ENCODE results near the gene CD58. TPM values are rescaled to one million over a fixed set of nuclear protein-coding genes. Genes with fewer than 3 reads are reported as not detected.

CD58 gene
- polyA plus RNA-seq, 3 donors, result 81.0 to 168 (median 128) TPM

DNA sequence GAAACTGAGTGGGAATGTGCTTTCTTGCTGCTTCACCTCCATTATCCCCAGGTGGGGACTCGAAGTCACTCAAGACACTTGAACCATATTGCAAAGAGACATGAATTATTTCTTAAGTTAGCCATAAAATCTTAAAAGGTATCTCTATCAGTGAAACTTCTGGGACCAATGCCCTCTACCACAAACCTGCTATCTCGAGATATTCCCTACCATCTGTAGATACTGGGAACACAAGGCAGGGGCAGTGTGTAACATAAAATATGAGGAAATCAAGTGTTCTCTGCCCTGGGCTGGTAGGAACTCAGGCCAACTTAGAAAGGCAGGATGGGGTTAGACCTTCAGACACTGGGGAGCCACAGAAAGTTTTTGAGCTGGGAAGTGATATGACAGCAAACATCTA is 1.3 kb upstream of the CD58 start:
- H3K4me3 Mint-ChIP-seq, result peak overlapping the region in 1 of 2 donors; percentile 100
- Histone ChIP-seq H3K4me2 (replicated peaks; ENCODE audit: extremely low read depth, low read length, poor library complexity, severe bottlenecking) (no peak overlapping the region), H2AFZ (ENCODE audit: insufficient read depth, low read depth, low read length, poor library complexity, severe bottlenecking) (no peak overlapping the region), H3K27me3 (ENCODE audit: control insufficient read depth in 2 of 2, insufficient read depth in 2 of 2, low read length in 2 of 2) (no peaks in the 10 kb centered on the region), H3K9me3 (replicated peaks in 1 of 2; ENCODE audit: control insufficient read depth in 1 of 2, insufficient read depth in 1 of 2, low read length in 2 of 2) (no peaks in the 10 kb centered on the region), H3K4me1 (ENCODE audit: control insufficient read depth in 1 of 2, insufficient read depth in 2 of 2, low read length in 2 of 2) (peaks cover 32 to 57% of the 10 kb centered on the region in 2 donors), H3K36me3 (replicated peaks in 1 of 2; ENCODE audit: control insufficient read depth in 1 of 2, insufficient read depth in 2 of 2, low read length in 2 of 2) (no peaks in the 10 kb centered on the region), H3K9ac (ENCODE audit: insufficient read depth, low read length, poor library complexity, severe bottlenecking) (no peak overlapping the region), H3K4me3 (replicated peaks in 1 of 3; ENCODE audit: low read depth in 2 of 3, low read length in 3 of 3) (no peak overlapping the region), H4K20me1 (ENCODE audit: insufficient read depth, low read length) (peaks cover 29% of the 10 kb centered on the region), H3K79me2 (ENCODE audit: insufficient read depth, low read length) (peaks cover 37% of the 10 kb centered on the region), H3K27ac (ENCODE audit: low read depth in 1 of 2, low read length in 2 of 2) (peak overlapping the region in 1 of 2 donors; percentile 97)
- H3K9me3 Mint-ChIP-seq, result peaks cover 0 to 1% (median 0%) of the 10 kb centered on the region in 7 donors
- intact Hi-C loops (cut with micrococcal nuclease), result loop anchor here (5.0 to 10.0 kb wide), 5 partner anchors 35 to 483 kb away; partner anchors contain the start of genes CD101 (in 1 of the 2) and IGSF3 (in 1 of the 2)
- peaks cover 50% of the 10 kb centered on the region for H3K4me1 Mint-ChIP-seq
- peak overlapping the region in 5 of 7 donors; percentile 2 to 98 (median 98) for H3K27ac Mint-ChIP-seq
- TF ChIP-seq, protein P1, sequence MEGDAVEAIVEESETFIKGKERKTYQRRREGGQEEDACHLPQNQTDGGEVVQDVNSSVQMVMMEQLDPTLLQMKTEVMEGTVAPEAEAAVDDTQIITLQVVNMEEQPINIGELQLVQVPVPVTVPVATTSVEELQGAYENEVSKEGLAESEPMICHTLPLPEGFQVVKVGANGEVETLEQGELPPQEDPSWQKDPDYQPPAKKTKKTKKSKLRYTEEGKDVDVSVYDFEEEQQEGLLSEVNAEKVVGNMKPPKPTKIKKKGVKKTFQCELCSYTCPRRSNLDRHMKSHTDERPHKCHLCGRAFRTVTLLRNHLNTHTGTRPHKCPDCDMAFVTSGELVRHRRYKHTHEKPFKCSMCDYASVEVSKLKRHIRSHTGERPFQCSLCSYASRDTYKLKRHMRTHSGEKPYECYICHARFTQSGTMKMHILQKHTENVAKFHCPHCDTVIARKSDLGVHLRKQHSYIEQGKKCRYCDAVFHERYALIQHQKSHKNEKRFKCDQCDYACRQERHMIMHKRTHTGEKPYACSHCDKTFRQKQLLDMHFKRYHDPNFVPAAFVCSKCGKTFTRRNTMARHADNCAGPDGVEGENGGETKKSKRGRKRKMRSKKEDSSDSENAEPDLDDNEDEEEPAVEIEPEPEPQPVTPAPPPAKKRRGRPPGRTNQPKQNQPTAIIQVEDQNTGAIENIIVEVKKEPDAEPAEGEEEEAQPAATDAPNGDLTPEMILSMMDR (IDR thresholded peaks at IDR 0.05), result no peak
- WGBS (ENCODE audit: insufficient coverage), result 80% methylated on average over 1 of the region's 2 CpGs
- no peak for DNase-seq
- H3K27me3 Mint-ChIP-seq (ENCODE audit: low read depth in 3 of 3), result peaks cover 0 to 7% (median 6%) of the 10 kb centered on the region in 3 donors
- H3K36me3 Mint-ChIP-seq, result peaks cover 17% of the 10 kb centered on the region in 2 donors

DNA sequence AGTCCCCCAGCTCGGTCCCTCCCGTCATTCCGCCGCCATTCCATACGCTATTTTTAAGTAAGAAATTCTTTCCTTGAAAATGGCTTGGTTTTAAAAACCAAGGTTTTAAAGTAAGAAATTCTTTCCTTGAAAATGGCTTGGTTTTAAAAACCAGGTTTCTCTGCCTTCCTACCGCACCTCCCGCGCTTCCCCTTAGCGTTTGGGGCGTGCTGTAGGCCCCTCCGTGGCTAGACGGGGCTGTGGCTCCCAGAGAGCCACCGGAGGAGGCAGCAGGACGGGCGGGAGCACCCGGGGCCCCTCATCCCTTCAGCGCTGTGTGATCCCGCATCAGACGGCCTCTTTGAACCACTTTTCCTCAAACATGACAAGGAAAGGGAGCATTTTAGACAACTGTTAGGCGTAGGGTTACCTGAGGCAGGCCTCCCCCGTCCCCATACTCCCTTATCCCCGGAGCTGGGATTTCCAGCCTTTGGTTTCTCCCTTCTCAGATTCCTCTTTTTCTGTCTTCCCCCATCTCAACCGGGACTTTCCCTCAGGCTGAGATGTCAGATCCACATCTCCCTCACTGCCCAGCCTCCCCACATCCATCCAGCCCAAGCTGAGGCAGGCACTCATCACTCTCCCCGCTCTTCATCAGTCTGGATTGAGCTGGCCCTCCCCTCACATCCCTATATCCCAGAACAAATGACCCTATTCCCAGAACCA is 541 bp upstream of the CD58 start:
- H3K36me3 Mint-ChIP-seq, result peaks cover 19 to 23% of the 10 kb centered on the region in 2 donors
- WGBS (ENCODE audit: insufficient coverage), result 6% methylated on average over 15 of the region's 24 CpGs

More for the DNA sequence above, 541 bp upstream of the CD58 start:
- Histone ChIP-seq H3K9me3 (replicated peaks in 1 of 2; ENCODE audit: control insufficient read depth in 1 of 2, insufficient read depth in 1 of 2, low read length in 2 of 2) (no peaks in the 10 kb centered on the region), H3K4me2 (replicated peaks; ENCODE audit: extremely low read depth, low read length, poor library complexity, severe bottlenecking) (peak overlapping the region; percentile 73), H3K36me3 (replicated peaks in 1 of 2; ENCODE audit: control insufficient read depth in 1 of 2, insufficient read depth in 2 of 2, low read length in 2 of 2) (no peaks in the 10 kb centered on the region), H2AFZ (ENCODE audit: insufficient read depth, low read depth, low read length, poor library complexity, severe bottlenecking) (peak overlapping the region; percentile 71), H3K9ac (ENCODE audit: insufficient read depth, low read length, poor library complexity, severe bottlenecking) (peak overlapping the region; percentile 98), H3K27ac (ENCODE audit: low read depth in 1 of 2, low read length in 2 of 2) (peak overlapping the region; percentile 97), H3K4me1 (ENCODE audit: control insufficient read depth in 1 of 2, insufficient read depth in 2 of 2, low read length in 2 of 2) (peaks cover 32 to 57% of the 10 kb centered on the region in 2 donors), H3K4me3 (replicated peaks in 1 of 3; ENCODE audit: low read depth in 2 of 3, low read length in 3 of 3) (peak overlapping the region; percentile 73 to 84 (median 83)), H3K79me2 (ENCODE audit: insufficient read depth, low read length) (peaks cover 44% of the 10 kb centered on the region), H4K20me1 (ENCODE audit: insufficient read depth, low read length) (peaks cover 34% of the 10 kb centered on the region), H3K27me3 (ENCODE audit: control insufficient read depth in 2 of 2, insufficient read depth in 2 of 2, low read length in 2 of 2) (no peaks in the 10 kb centered on the region)
- Mint-ChIP-seq H3K27ac (peak overlapping the region; percentile 94 to 98 (median 96)), H3K27me3 (ENCODE audit: low read depth in 3 of 3) (peaks cover 0 to 7% (median 5%) of the 10 kb centered on the region in 3 donors), H3K4me1 (peaks cover 55% of the 10 kb centered on the region), H3K9me3 (peaks cover 0 to 1% (median 0%) of the 10 kb centered on the region in 7 donors), H3K4me3 (peak overlapping the region; percentile 89 to 100)
- TF ChIP-seq, protein P1 (IDR thresholded peaks at IDR 0.05), result no peak
- intact Hi-C loops (cut with micrococcal nuclease), result loop anchor here (2.0 to 10.0 kb wide), 6 partner anchors 34 to 483 kb away; partner anchors contain the start of genes CD101 (in 1 of the 2) and IGSF3 (in 1 of the 2)
- DNase-seq, result peak in 2 of 3 donors; percentile 67 to 92

Measured in CD14-positive monocyte (primary cell).